ENCODE measurements around the gene TECRL. TPM values are rescaled to one million over a fixed set of nuclear protein-coding genes. Genes with fewer than 3 reads are reported as not detected.

TECRL gene
- total RNA-seq: not detected in 2 replicates

GRCh38 chr4:64409300-64409699, at the start of gene TECRL:
TECRL (minus strand) TSS chr4:64409450; CDS start chr4:64409351, 99 bp downstream.

